Epithelial cell of proximal tubule (primary cell): ENCODE measurements around the gene U2AF2. TPM values are rescaled to one million over a fixed set of nuclear protein-coding genes. Genes with fewer than 3 reads are reported as not detected.

Experiments used
- DNase-seq: peaks from one replicate; pipeline ENCODE4 v3.0.0-alpha.2; 2011; ENCODE audit warnings: low read depth
- H3K4me3 ChIP-seq: 2 replicates; pipeline ENCODE4 v1.5.1; 2011; ENCODE audit warnings: low read depth, mild to moderate bottlenecking, low read length
- total RNA-seq: library from RNA; depleted of rRNA; stranded (reverse); fragments of >200 nt; gene quantifications from 2 replicates; pipeline ENCODE4 v1.2.3, GENCODE V29; 2015
- TF ChIP-seq, protein P1 (sequence below): conservative IDR thresholded peaks from 2 replicates; pipeline ENCODE4 v1.5.1; 2012; ENCODE audit warnings: low read depth, mild to moderate bottlenecking, low read length

Gene U2AF2
- total RNA-seq, 1 donor from 2014 or later: 142 TPM

DNA sequence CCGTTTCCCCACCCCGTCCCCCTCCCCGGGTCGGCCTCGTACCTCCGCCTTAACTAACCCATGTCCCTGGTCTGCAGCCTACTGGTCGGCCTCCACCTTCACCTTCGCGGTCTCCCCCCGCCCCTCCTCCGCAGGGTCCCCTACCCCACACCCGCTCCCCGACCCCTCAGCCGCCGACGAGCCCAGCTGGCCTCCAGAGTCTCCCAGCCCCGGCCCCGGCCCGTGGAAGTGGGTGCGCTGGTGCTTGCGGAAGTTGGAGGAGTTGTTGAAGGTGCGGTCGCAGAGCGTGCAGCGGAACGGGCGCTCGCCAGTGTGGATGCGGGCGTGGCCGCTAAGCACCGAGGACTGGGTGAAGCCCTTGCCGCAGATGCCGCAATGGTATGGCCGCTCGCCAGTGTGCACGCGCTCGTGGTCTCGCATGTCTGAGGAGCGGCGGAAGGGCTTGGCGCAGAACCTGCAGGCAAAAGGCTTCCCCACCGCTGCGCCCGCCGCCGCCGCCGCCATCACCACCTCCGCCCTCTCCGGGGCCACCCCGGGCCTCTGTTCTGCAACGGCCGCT lies 33.1 kb upstream of the U2AF2 start:
- TF ChIP-seq, protein P1, sequence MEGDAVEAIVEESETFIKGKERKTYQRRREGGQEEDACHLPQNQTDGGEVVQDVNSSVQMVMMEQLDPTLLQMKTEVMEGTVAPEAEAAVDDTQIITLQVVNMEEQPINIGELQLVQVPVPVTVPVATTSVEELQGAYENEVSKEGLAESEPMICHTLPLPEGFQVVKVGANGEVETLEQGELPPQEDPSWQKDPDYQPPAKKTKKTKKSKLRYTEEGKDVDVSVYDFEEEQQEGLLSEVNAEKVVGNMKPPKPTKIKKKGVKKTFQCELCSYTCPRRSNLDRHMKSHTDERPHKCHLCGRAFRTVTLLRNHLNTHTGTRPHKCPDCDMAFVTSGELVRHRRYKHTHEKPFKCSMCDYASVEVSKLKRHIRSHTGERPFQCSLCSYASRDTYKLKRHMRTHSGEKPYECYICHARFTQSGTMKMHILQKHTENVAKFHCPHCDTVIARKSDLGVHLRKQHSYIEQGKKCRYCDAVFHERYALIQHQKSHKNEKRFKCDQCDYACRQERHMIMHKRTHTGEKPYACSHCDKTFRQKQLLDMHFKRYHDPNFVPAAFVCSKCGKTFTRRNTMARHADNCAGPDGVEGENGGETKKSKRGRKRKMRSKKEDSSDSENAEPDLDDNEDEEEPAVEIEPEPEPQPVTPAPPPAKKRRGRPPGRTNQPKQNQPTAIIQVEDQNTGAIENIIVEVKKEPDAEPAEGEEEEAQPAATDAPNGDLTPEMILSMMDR: no peak
- DNase-seq: no peak
- no peak overlapping the region for H3K4me3 ChIP-seq

- TF ChIP-seq, protein P1: no peak
- H3K4me3 ChIP-seq: no peak overlapping the region
- DNase-seq: no peak
These were observed 32.4 kb upstream of the U2AF2 start for GRCh38 chr19:55622242-55622969.

DNA sequence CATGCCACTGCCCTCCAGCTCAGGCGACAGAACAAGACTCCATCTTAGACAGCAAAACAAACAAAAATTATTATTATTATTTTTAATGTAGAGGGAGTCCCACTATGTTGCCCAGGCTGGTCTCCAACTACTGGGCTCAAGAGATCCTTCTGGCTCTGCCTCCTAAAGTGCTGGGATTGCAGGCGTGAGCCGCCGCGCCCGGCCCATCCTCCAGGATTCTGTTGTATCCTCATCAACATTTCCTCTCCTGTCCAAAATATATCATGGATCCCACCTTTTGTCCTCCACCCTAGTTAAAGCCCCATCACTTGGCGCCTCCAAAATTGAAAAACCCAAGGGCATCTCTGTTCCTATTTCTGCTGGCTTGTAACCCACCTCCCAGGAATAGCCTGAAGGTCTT lies 31.7 kb upstream of the U2AF2 start:
- DNase-seq: no peak
- TF ChIP-seq, protein P1: no peak
- H3K4me3 ChIP-seq: no peak overlapping the region

DNA sequence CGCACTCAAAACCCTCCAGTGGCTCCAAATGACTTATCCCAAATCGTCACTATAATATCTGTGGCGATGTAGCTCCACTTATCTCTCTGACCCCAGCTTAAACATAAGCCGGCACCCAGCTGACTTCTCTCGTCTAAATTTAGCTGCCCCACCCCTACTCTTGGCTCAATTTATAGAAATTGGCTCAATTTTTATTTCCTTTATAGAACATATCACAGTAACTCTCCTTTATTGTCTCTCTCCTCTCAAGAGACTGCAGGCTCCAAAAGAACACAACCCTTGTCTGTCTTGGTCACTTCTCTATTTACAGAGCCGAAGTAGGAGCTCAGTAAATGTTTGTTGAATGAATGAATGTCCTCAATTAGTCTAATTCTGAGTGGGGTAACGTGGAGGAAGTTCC lies 31.3 kb upstream of the U2AF2 start:
- TF ChIP-seq, protein P1: no peak
- H3K4me3 ChIP-seq: peak overlapping the region; percentile 18
- no peak for DNase-seq

GRCh38 chr19:55624109-55625003 lies 30.5 kb upstream of the U2AF2 start, which contains the start of gene ZNF784:
TSS of gene ZNF784 (minus strand) at chr19:55624566. CDS start at chr19:55624561, 5 bp downstream.
- TF ChIP-seq, protein P1: no peak
- no peak for DNase-seq
- H3K4me3 ChIP-seq: peak within 1 kb of the TSS; percentile 71

DNA sequence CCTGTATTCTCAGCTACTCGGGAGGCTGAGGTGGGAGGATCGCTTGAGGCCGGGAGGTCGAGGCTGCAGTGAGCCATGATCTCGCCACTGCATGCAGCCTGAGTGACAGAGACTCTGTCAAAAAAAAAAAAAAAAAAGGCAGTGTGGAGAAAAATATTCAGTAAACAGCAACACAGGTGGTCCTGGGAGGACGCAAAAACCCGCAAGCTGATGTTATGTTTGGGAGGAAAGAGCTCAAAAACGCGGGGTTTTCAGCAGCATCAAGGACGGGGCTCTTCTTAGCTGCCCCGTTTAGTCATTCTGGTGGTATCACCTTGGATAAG lies 29.9 kb upstream of the U2AF2 start:
- H3K4me3 ChIP-seq: peak overlapping the region; percentile 71
- TF ChIP-seq, protein P1: no peak
- DNase-seq: no peak
